ENCODE results near the gene CALCOCO2. TPM values are rescaled to one million over a fixed set of nuclear protein-coding genes. Genes with fewer than 3 reads are reported as not detected.

CALCOCO2 gene
- total and polyA plus RNA-seq, 9 donors = 22.4 to 49.1 (median 44.2) TPM

DNA sequence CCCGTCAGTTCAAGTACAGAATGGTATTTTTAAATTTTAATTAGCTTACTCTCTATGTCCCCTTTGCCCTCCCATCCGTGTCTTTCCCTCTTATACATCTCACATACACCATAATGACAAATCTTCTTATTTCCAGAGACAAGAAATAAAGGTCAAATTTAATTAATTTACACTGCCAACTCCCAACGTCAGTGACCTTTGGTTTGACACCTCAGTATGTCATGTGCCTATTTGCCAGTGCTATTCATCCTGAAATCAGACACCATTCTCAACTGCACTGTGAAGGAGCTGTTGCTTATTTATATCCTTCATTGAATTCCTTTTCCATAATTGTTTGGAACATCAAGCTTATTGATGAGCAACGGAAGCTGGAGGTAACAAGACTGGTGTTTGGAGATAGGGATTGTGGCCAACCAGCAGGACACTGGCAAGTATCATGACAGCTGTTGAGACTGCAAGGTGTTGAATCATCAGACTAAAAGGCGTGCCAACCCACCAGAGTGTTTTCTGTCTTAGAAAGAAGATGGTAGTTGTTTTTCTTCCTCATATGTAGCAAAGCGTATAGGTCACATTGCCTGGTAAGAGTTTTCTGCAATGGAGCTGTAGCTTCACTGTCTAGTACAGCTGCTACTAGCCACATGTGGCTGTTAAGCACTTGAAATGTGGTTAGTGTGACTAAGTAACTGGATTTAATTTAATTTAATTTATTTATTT lies 12.5 kb downstream of the CALCOCO2 start:
- H3K9me3 ChIP-seq (replicated peaks; ENCODE audit: control insufficient read depth, low read depth, low read length) = no peaks in the 10 kb centered on the region
- no peaks in the 10 kb centered on the region for H3K4me1 ChIP-seq (ENCODE audit: control insufficient read depth, insufficient read depth, low read length)
- H3K4me3 ChIP-seq (ENCODE audit: low read length) = no peak overlapping the region
- H3K27ac ChIP-seq (ENCODE audit: low read length) = no peak overlapping the region
- 87% methylated on average over 4 of the region's 6 CpGs for WGBS (ENCODE audit: insufficient coverage)
- DNase-seq = no peak
- no peaks in the 10 kb centered on the region for H3K27me3 ChIP-seq (ENCODE audit: control insufficient read depth, insufficient read depth, low read length)
- peaks cover 17% of the 10 kb centered on the region for H3K36me3 ChIP-seq (ENCODE audit: control insufficient read depth, insufficient read depth, low read length)

- WGBS (ENCODE audit: insufficient coverage) = no CpG with 5 or more reads among the region's 4 CpGs
- H3K27ac ChIP-seq (ENCODE audit: low read length) = no peak overlapping the region
- peaks cover 43% of the 10 kb centered on the region for H3K36me3 ChIP-seq (ENCODE audit: control insufficient read depth, insufficient read depth, low read length)
These were observed 20.0 kb downstream of the CALCOCO2 start for GRCh38 chr17:48850792-48851323.

GRCh38 chr17:48854774-48855476 lies 24.1 kb downstream of the CALCOCO2 start:
- no peak overlapping the region for H3K27ac ChIP-seq (ENCODE audit: low read length)
- 93% methylated on average over 5 of the region's 7 CpGs for WGBS (ENCODE audit: insufficient coverage)
- no peak overlapping the region for H3K4me3 ChIP-seq (ENCODE audit: low read length)
- DNase-seq = no peak
- H3K27me3 ChIP-seq (ENCODE audit: control insufficient read depth, insufficient read depth, low read length) = no peaks in the 10 kb centered on the region
- H3K4me1 ChIP-seq (ENCODE audit: control insufficient read depth, insufficient read depth, low read length) = no peaks in the 10 kb centered on the region
- H3K36me3 ChIP-seq (ENCODE audit: control insufficient read depth, insufficient read depth, low read length) = peaks cover 31% of the 10 kb centered on the region
- no peaks in the 10 kb centered on the region for H3K9me3 ChIP-seq (replicated peaks; ENCODE audit: control insufficient read depth, low read depth, low read length)

More at GRCh38 chr17:48850792-48851323, 20.0 kb downstream of the CALCOCO2 start:
- no peak for DNase-seq
- H3K4me3 ChIP-seq (ENCODE audit: low read length) = no peak overlapping the region
- no peaks in the 10 kb centered on the region for H3K9me3 ChIP-seq (replicated peaks; ENCODE audit: control insufficient read depth, low read depth, low read length)
- no peaks in the 10 kb centered on the region for H3K27me3 ChIP-seq (ENCODE audit: control insufficient read depth, insufficient read depth, low read length)
- no peaks in the 10 kb centered on the region for H3K4me1 ChIP-seq (ENCODE audit: control insufficient read depth, insufficient read depth, low read length)

DNA sequence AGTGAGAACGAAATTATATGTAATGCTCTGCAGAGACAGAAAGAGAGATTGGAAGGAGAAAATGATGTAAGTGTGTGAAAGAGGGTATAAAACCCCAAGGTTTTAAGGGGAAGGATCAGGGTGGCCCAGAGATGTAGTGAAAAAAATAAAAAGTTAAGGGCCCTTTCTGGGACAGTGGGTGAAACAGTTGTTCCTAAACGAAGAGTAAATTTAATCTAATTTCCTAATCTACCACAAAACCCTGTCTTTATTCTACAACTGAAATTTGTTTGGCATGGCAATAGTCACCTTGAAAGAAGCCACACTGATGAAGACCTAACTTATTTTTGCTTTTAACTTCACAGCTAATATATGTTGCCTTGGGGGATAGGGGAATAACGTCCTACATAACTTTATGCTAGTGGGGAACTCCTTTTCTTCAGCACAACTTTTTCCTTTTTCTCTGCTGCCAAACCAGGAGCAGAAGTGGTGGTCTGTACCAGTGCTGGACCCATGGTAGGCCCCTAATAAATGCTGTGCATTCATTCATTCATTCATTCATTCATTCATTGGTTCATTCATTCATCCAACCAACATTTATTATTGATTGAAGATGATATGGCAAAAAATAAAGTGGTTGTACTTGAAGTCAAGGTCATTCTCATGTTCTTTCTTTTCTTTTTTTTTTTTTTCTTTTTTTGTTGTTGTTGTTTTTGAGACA lies 25.4 kb downstream of the CALCOCO2 start:
- Histone ChIP-seq H3K4me3 (ENCODE audit: low read length) (no peak overlapping the region), H3K27me3 (ENCODE audit: control insufficient read depth, insufficient read depth, low read length) (no peaks in the 10 kb centered on the region), H3K9me3 (replicated peaks; ENCODE audit: control insufficient read depth, low read depth, low read length) (no peaks in the 10 kb centered on the region), H3K27ac (ENCODE audit: low read length) (no peak overlapping the region), H3K36me3 (ENCODE audit: control insufficient read depth, insufficient read depth, low read length) (peaks cover 39% of the 10 kb centered on the region), H3K4me1 (ENCODE audit: control insufficient read depth, insufficient read depth, low read length) (no peaks in the 10 kb centered on the region)
- DNase-seq = no peak
- WGBS (ENCODE audit: insufficient coverage) = 80% methylated on average over 1 of the region's 3 CpGs

- no peaks in the 10 kb centered on the region for H3K9me3 ChIP-seq (replicated peaks; ENCODE audit: control insufficient read depth, low read depth, low read length)
- DNase-seq = no peak
- 100% methylated on average over 1 of the region's 3 CpGs for WGBS (ENCODE audit: insufficient coverage)
- H3K27ac ChIP-seq (ENCODE audit: low read length) = no peak overlapping the region
- peaks cover 46% of the 10 kb centered on the region for H3K36me3 ChIP-seq (ENCODE audit: control insufficient read depth, insufficient read depth, low read length)
- no peaks in the 10 kb centered on the region for H3K27me3 ChIP-seq (ENCODE audit: control insufficient read depth, insufficient read depth, low read length)
- H3K4me3 ChIP-seq (ENCODE audit: low read length) = no peak overlapping the region
- H3K4me1 ChIP-seq (ENCODE audit: control insufficient read depth, insufficient read depth, low read length) = no peaks in the 10 kb centered on the region
These were observed 29.2 kb downstream of the CALCOCO2 start for GRCh38 chr17:48860034-48860433.

GRCh38 chr17:48860456-48860855 lies 29.6 kb downstream of the CALCOCO2 start:
- no peaks in the 10 kb centered on the region for H3K27me3 ChIP-seq (ENCODE audit: control insufficient read depth, insufficient read depth, low read length)
- H3K36me3 ChIP-seq (ENCODE audit: control insufficient read depth, insufficient read depth, low read length) = peaks cover 44% of the 10 kb centered on the region
- no peak for DNase-seq
- no peak overlapping the region for H3K4me3 ChIP-seq (ENCODE audit: low read length)
- H3K4me1 ChIP-seq (ENCODE audit: control insufficient read depth, insufficient read depth, low read length) = no peaks in the 10 kb centered on the region
- no peaks in the 10 kb centered on the region for H3K9me3 ChIP-seq (replicated peaks; ENCODE audit: control insufficient read depth, low read depth, low read length)
- 96% methylated on average over 2 of the region's 4 CpGs for WGBS (ENCODE audit: insufficient coverage)
- H3K27ac ChIP-seq (ENCODE audit: low read length) = no peak overlapping the region

DNA sequence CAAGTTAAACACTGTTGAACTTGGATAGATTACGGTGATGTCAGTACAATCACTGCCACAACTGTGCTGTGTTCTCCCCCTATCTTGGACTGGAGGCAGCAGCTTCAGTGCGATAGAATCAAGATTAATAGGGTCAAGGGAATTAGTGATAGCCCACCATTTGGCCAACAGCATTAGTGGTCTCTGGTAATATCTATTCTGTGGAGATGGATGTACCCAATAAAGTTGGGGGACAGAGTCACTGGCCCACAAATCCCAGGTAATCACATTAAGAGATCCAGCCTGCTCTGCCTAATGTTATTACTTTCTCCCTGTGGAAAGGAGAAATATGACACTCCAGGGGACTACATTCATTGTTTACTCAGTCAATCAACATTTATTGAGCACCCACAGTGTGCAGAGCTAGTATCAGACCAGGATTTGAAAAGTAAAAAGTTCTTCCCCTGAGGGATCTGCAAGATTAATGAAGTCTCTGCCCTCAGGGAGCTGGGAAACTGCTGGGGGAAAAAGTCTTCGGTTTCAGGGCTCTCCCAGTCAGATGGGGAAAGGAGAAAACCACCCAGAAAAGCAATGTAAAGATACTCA lies 38.2 kb downstream of the CALCOCO2 start:
- H3K27me3 ChIP-seq (ENCODE audit: control insufficient read depth, insufficient read depth, low read length) = peaks cover 4% of the 10 kb centered on the region
- no peak for DNase-seq
- no peaks in the 10 kb centered on the region for H3K9me3 ChIP-seq (replicated peaks; ENCODE audit: control insufficient read depth, low read depth, low read length)
- no peak overlapping the region for H3K27ac ChIP-seq (ENCODE audit: low read length)
- WGBS (ENCODE audit: insufficient coverage) = 80% methylated on average over 1 of the region's 3 CpGs
- peaks cover 10% of the 10 kb centered on the region for H3K4me1 ChIP-seq (ENCODE audit: control insufficient read depth, insufficient read depth, low read length)
- peaks cover 15% of the 10 kb centered on the region for H3K36me3 ChIP-seq (ENCODE audit: control insufficient read depth, insufficient read depth, low read length)
- H3K4me3 ChIP-seq (ENCODE audit: low read length) = no peak overlapping the region

DNA sequence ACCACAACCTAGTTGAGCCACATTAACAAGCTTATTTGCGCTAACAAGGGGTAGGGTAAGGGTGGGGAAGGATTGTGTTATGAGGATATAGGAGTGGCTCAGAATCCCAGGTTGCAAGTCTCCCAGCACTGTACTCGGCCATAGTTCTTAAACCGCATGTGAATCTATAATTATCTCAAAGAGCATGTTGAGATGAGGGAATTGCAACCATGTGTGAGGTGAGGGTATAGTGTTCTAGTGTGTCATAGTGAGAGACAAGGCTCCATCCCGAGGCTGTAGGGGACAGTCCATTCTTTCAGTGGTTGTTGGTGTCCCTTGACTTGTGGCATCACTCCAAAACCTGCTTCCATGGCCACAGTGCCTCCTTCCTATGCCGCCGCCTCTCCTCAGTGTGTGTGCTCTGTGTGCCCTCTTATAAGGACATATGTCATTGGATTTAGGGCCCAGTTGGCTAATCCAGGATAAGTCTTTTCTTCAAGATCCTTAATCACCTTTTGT lies 39.0 kb downstream of the CALCOCO2 start:
- no peak for DNase-seq
- Histone ChIP-seq H3K36me3 (ENCODE audit: control insufficient read depth, insufficient read depth, low read length) (peaks cover 6% of the 10 kb centered on the region), H3K4me3 (ENCODE audit: low read length) (no peak overlapping the region), H3K27me3 (ENCODE audit: control insufficient read depth, insufficient read depth, low read length) (peaks cover 4% of the 10 kb centered on the region), H3K4me1 (ENCODE audit: control insufficient read depth, insufficient read depth, low read length) (peaks cover 10% of the 10 kb centered on the region), H3K27ac (ENCODE audit: low read length) (no peak overlapping the region), H3K9me3 (replicated peaks; ENCODE audit: control insufficient read depth, low read depth, low read length) (no peaks in the 10 kb centered on the region)
- 40% methylated on average over 1 of the region's 6 CpGs for WGBS (ENCODE audit: insufficient coverage)

DNA sequence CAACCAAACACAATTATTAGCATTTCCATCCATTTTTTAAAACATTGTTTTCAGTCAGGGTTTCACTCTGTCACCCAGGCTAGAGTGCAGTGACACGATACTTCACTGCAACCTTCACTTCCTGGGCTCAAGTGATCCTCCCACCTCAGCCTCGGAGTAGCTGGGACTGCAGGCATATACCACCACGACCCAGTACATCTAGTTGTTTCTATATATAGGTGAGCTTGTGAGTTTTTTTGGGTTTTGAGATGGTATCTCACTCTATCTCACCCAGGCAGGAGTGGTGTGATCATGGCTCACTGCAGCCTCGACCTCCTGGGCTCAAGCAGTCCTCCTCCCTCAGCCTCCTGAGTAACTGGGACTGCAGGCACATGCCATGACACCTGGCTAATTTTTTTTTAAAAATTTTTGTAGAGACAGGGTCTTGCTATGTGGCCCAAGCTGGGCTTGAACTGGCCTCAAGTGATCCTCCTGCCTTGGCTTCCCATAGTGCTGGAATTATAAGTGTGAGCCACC lies 40.3 kb downstream of the CALCOCO2 start:
- DNase-seq = no peak
- H3K4me3 ChIP-seq (ENCODE audit: low read length) = no peak overlapping the region
- peaks cover 4% of the 10 kb centered on the region for H3K27me3 ChIP-seq (ENCODE audit: control insufficient read depth, insufficient read depth, low read length)
- H3K36me3 ChIP-seq (ENCODE audit: control insufficient read depth, insufficient read depth, low read length) = no peaks in the 10 kb centered on the region
- H3K9me3 ChIP-seq (replicated peaks; ENCODE audit: control insufficient read depth, low read depth, low read length) = no peaks in the 10 kb centered on the region
- no CpG with 5 or more reads among the region's 4 CpGs for WGBS (ENCODE audit: insufficient coverage)
- peaks cover 10% of the 10 kb centered on the region for H3K4me1 ChIP-seq (ENCODE audit: control insufficient read depth, insufficient read depth, low read length)
- no peak overlapping the region for H3K27ac ChIP-seq (ENCODE audit: low read length)
